H9 (cell line): Measurements from ENCODE around the gene NHSL1. TPM values are rescaled to one million over a fixed set of nuclear protein-coding genes. Genes with fewer than 3 reads are reported as not detected.

Experiments used
- DNase-seq: peaks from one replicate; pipeline ENCODE4 v3.0.0-alpha.2; 2017
- H2AFZ ChIP-seq: one replicate; pipeline ENCODE4 v1.6.1; 2013; ENCODE audit warnings: mild to moderate bottlenecking, low read length, control low read depth, moderate library complexity
- H2AK5ac ChIP-seq: 2 replicates; pipeline ENCODE4 v1.6.1; 2013; ENCODE audit warnings: low read length, control low read depth, mixed read lengths; ENCODE audit not compliant: insufficient read length
- H2BK120ac ChIP-seq: one replicate; pipeline ENCODE4 v1.6.1; 2013; ENCODE audit warnings: low read depth, mild to moderate bottlenecking, low read length, control low read depth, inconsistent platforms; ENCODE audit not compliant: poor library complexity, severe bottlenecking
- H2BK12ac ChIP-seq: 2 replicates; pipeline ENCODE4 v1.6.1; 2013; ENCODE audit warnings: low read length, control low read depth, mixed read lengths, low read depth; ENCODE audit not compliant: insufficient read length
- H2BK15ac ChIP-seq: 2 replicates; pipeline ENCODE4 v1.6.1; 2013; ENCODE audit warnings: low read depth, low read length, control low read depth
- H2BK20ac ChIP-seq: one replicate; pipeline ENCODE4 v1.6.1; 2013; ENCODE audit warnings: low read depth, mild to moderate bottlenecking, low read length, control low read depth, inconsistent platforms; ENCODE audit not compliant: poor library complexity, severe bottlenecking
- H2BK5ac ChIP-seq: 2 replicates; pipeline ENCODE4 v1.6.1; 2013; ENCODE audit warnings: low read length, control low read depth, mixed read lengths; ENCODE audit not compliant: insufficient read length
- H3K14ac ChIP-seq: 2 replicates; pipeline ENCODE4 v1.6.1; 2013; ENCODE audit warnings: low read length, control low read depth; ENCODE audit not compliant: insufficient read depth
- H3K18ac ChIP-seq: 2 replicates; pipeline ENCODE4 v1.6.1; 2013; ENCODE audit warnings: low read depth, mild to moderate bottlenecking, mixed read lengths, low read length, control low read depth; ENCODE audit not compliant: insufficient read length
- H3K23ac ChIP-seq: 2 replicates; pipeline ENCODE4 v1.6.1; 2013; ENCODE audit warnings: low read length, control low read depth, mixed read lengths, low read depth; ENCODE audit not compliant: insufficient read length
- H3K23me2 ChIP-seq: 2 replicates; pipeline ENCODE4 v1.6.1; 2013; ENCODE audit warnings: low read depth, mild to moderate bottlenecking, mixed read lengths, low read length, control low read depth; ENCODE audit not compliant: insufficient read length, poor library complexity, severe bottlenecking
- H3K27ac ChIP-seq: 2 replicates; pipeline ENCODE4 v1.5.1; 2013; ENCODE audit warnings: low read length, control low read depth, mixed read lengths, low read depth; ENCODE audit not compliant: insufficient read length
- H3K27me3 ChIP-seq: 2 replicates; pipeline ENCODE4 v1.6.1; 2013; ENCODE audit warnings: low read length, control low read depth, inconsistent platforms; ENCODE audit not compliant: insufficient read depth
- H3K4ac ChIP-seq: 2 replicates; pipeline ENCODE4 v1.6.1; 2013; ENCODE audit warnings: low read depth, mild to moderate bottlenecking, control low read depth, inconsistent platforms, low read length, moderate library complexity
- H3K4me1 ChIP-seq: 2 replicates; pipeline ENCODE4 v1.6.1; 2013; ENCODE audit warnings: low read length, control low read depth, inconsistent platforms; ENCODE audit not compliant: insufficient read depth
- H3K4me2 ChIP-seq: 2 replicates; pipeline ENCODE4 v1.6.1; 2013; ENCODE audit warnings: low read length, control low read depth, mixed read lengths; ENCODE audit not compliant: insufficient read length, insufficient read depth
- H3K56ac ChIP-seq: 2 replicates; pipeline ENCODE4 v1.6.1; 2013; ENCODE audit warnings: low read depth, mild to moderate bottlenecking, mixed read lengths, low read length, control low read depth; ENCODE audit not compliant: insufficient read length
- H3K79me1 ChIP-seq: 2 replicates; pipeline ENCODE4 v1.6.1; 2013; ENCODE audit warnings: low read depth, mild to moderate bottlenecking, moderate library complexity, low read length, control low read depth, inconsistent platforms; ENCODE audit not compliant: insufficient read depth, poor library complexity, severe bottlenecking
- H3K79me2 ChIP-seq: 2 replicates; pipeline ENCODE4 v1.6.1; 2013; ENCODE audit warnings: low read length, control low read depth, inconsistent platforms; ENCODE audit not compliant: insufficient read depth
- H3K9ac ChIP-seq: 2 replicates; pipeline ENCODE4 v1.6.1; 2013; ENCODE audit warnings: low read length, control low read depth, mixed read lengths; ENCODE audit not compliant: insufficient read length; ENCODE audit errors: extremely low read depth
- H3K9me3 ChIP-seq: one replicate; pipeline ENCODE4 v1.6.1; 2013; ENCODE audit warnings: low read depth, low read length, inconsistent platforms; ENCODE audit not compliant: control insufficient read depth
- H3T11ph ChIP-seq: one replicate; pipeline ENCODE4 v1.6.1; 2013; ENCODE audit warnings: mild to moderate bottlenecking, low read length, control low read depth, inconsistent platforms
- H4K20me1 ChIP-seq: one replicate; pipeline ENCODE4 v1.6.1; 2013; ENCODE audit not compliant: control insufficient read depth, insufficient read length, insufficient read depth
- H4K5ac ChIP-seq: 2 replicates; pipeline ENCODE4 v1.6.1; 2013; ENCODE audit warnings: low read depth, mild to moderate bottlenecking, mixed read lengths, low read length, control low read depth; ENCODE audit not compliant: insufficient read length
- H4K8ac ChIP-seq: replicated peaks from 2 replicates; pipeline ENCODE4 v1.6.1; 2013; ENCODE audit warnings: low read length, control low read depth, mixed read lengths, low read depth; ENCODE audit not compliant: insufficient read length
- H4K91ac ChIP-seq: 2 replicates; pipeline ENCODE4 v1.6.1; 2013; ENCODE audit warnings: low read depth, mild to moderate bottlenecking, moderate library complexity, mixed read lengths, low read length, control low read depth; ENCODE audit not compliant: insufficient read length
- H3K27ac Mint-ChIP-seq, 3 experiments: 2 replicates in 2 of 3; 3 replicates in 1 of 3; pipeline ENCODE4 v1.8.0; 2020 to 2021; ENCODE audit warnings: mixed read lengths in 3 of 3, mild to moderate bottlenecking in 1 of 3, moderate library complexity in 1 of 3
- H3K27me3 Mint-ChIP-seq: 2 replicates; pipeline ENCODE4 v1.8.0; 2021; ENCODE audit warnings: low read depth, mild to moderate bottlenecking, moderate library complexity, mixed read lengths
- H3K36me3 Mint-ChIP-seq, 3 experiments: 2 replicates in 2 of 3; 3 replicates in 1 of 3; pipeline ENCODE4 v1.8.0; 2020 to 2021; ENCODE audit warnings: low read depth in 3 of 3, mixed read lengths in 3 of 3; ENCODE audit not compliant: insufficient read depth in 1 of 3
- H3K4me1 Mint-ChIP-seq, 2 experiments: 2 replicates each; pipeline ENCODE4 v1.8.0; 2020; ENCODE audit warnings: mixed read lengths in 2 of 2
- H3K4me3 Mint-ChIP-seq, 2 experiments: 2 replicates in 1 of 2; 3 replicates in 1 of 2; pipeline ENCODE4 v1.8.0; 2020 to 2021; ENCODE audit warnings: mild to moderate bottlenecking in 2 of 2, mixed read lengths in 2 of 2, moderate library complexity in 1 of 2
- H3K9me3 Mint-ChIP-seq, 2 experiments: 2 replicates in 1 of 2; 3 replicates in 1 of 2; pipeline ENCODE4 v1.8.0; 2020; ENCODE audit warnings: mild to moderate bottlenecking in 2 of 2, mixed read lengths in 2 of 2, moderate library complexity in 1 of 2
- WGBS: extraction: QIAGEN DNeasy Blood & Tissue Kit; methylation state at CpG from one replicate; pipeline ENCODE4 v1.1.7; 2013; ENCODE audit warnings: missing lambda C conversion rate, low lambda C conversion rate, mixed read lengths; ENCODE audit not compliant: insufficient read length; ENCODE audit errors: extremely low coverage; 5-methylcytosine and 5-hydroxymethylcytosine counted together
- total RNA-seq: library from RNA; stranded (reverse); gene quantifications from 2 replicates; pipeline ENCODE4 v1.2.1, GENCODE V29; 2021
- TF ChIP-seq, protein P1 (sequence below): fragments of 200-600 bp; sonication (generic); conservative IDR thresholded peaks from 3 replicates; pipeline ENCODE4 v1.8.0; 2021; ENCODE audit warnings: antibody characterized with exemption, mild to moderate bottlenecking

The NHSL1 gene
- total RNA-seq, 1 experiment from 2014 or later, result 28.7 TPM

DNA sequence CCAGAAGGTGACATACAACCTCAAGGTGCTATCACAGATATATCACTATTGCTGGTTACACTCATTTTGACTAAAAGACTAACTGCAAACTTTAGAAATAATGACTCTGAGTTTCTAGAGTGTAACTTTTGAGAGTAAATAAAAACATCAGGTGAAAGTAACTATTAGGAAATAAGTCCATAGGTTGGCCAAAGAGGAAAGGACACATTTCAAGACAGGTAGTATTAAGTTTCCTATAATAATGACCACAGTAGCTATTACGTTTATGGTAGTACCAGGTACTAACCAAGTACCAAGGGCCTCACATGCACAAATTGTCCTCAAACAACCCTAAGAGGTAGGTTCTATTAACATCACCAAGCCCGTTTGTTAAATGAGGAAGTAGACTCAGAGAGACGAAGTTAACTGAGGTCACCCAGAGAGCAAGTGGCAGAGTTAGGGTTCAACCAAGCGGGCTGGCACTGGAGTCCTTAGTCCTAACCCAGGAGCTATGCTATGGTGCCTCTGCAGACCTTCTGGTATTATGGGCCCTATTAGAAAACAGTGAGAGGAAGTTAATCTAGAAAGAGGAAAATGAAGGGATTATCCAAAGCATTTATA is 58.4 kb downstream of the NHSL1 start:
- H3K4me2 ChIP-seq, result no peak overlapping the region
- no peak overlapping the region for H3K18ac ChIP-seq
- no peaks in the 10 kb centered on the region; a peak in 4 of 7 replicates for H3K36me3 Mint-ChIP-seq
- no peaks in the 10 kb centered on the region for H3K79me2 ChIP-seq
- H3K4me1 ChIP-seq, result no peaks in the 10 kb centered on the region
- no peaks in the 10 kb centered on the region for H4K20me1 ChIP-seq
- H2BK15ac ChIP-seq, result no peak overlapping the region
- WGBS, result no CpG with 5 or more reads among the region's 4 CpGs
- H3K23me2 ChIP-seq, result no peaks in the 10 kb centered on the region
- no peak overlapping the region for H2BK120ac ChIP-seq
- no peak overlapping the region for H3K56ac ChIP-seq
- H3K23ac ChIP-seq, result no peak overlapping the region
- no peak overlapping the region for H3K27ac ChIP-seq
- H3K9me3 Mint-ChIP-seq, result no peaks in the 10 kb centered on the region
- H4K5ac ChIP-seq, result no peak overlapping the region
- no peak overlapping the region; a peak in 1 of 7 replicates for H3K27ac Mint-ChIP-seq
- H3K27me3 Mint-ChIP-seq, result no peaks in the 10 kb centered on the region
- no peaks in the 10 kb centered on the region for H3K27me3 ChIP-seq
- H3K14ac ChIP-seq, result no peak overlapping the region
- TF ChIP-seq, protein P1, sequence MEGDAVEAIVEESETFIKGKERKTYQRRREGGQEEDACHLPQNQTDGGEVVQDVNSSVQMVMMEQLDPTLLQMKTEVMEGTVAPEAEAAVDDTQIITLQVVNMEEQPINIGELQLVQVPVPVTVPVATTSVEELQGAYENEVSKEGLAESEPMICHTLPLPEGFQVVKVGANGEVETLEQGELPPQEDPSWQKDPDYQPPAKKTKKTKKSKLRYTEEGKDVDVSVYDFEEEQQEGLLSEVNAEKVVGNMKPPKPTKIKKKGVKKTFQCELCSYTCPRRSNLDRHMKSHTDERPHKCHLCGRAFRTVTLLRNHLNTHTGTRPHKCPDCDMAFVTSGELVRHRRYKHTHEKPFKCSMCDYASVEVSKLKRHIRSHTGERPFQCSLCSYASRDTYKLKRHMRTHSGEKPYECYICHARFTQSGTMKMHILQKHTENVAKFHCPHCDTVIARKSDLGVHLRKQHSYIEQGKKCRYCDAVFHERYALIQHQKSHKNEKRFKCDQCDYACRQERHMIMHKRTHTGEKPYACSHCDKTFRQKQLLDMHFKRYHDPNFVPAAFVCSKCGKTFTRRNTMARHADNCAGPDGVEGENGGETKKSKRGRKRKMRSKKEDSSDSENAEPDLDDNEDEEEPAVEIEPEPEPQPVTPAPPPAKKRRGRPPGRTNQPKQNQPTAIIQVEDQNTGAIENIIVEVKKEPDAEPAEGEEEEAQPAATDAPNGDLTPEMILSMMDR, result no peak
- no peak overlapping the region for H4K8ac ChIP-seq
- no peak overlapping the region for H3T11ph ChIP-seq
- no peak for DNase-seq
- H3K4me1 Mint-ChIP-seq, result no peaks in the 10 kb centered on the region
- H2AFZ ChIP-seq, result no peak overlapping the region
- H3K79me1 ChIP-seq, result no peaks in the 10 kb centered on the region
- H2AK5ac ChIP-seq, result no peak overlapping the region
- no peak overlapping the region for H4K91ac ChIP-seq
- no peak overlapping the region for H3K9ac ChIP-seq
- H3K9me3 ChIP-seq, result no peaks in the 10 kb centered on the region
- H3K4me3 Mint-ChIP-seq, result no peak overlapping the region
- H2BK5ac ChIP-seq, result no peak overlapping the region
- H3K4ac ChIP-seq, result no peak overlapping the region
- H2BK12ac ChIP-seq, result no peak overlapping the region
- H2BK20ac ChIP-seq, result no peak overlapping the region
